ENCODE results near the gene PPIAL4G. TPM values are rescaled to one million over a fixed set of nuclear protein-coding genes. Genes with fewer than 3 reads are reported as not detected.
"Not testable (repeated sequence)": the region's sequence is repeated elsewhere in the genome, so short reads cannot be mapped to it uniquely, and the experiment has no call there.

PPIAL4G gene
- polyA plus RNA-seq (2014; cell fraction: cytosol; rRNA removed), result not detected in 2 replicates
- not detected in 2 replicates for polyA plus RNA-seq (2014; cell fraction: nucleus; rRNA removed)

DNA sequence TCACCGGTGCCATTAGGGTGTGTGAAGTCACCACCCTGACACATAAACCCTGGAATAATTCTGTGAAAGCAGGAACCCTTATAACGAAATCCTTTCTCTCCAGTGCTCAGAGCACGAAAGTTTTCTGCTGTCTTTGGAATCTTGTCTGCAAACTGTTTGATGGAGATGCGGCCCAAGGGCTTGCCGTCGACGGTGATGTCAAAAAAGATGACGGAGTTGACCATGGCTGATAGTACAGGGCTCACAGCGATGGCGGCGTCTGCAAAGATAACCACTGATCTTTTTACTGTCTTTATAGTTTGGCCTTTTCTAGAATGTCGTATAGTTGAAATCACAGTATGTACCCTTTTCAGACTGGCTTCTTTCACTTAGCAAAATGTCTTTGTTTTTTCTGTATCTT is at the start of gene PPIAL4G:
PPIAL4G (minus strand) TSS at position 274 of the 400 bp plus-strand sequence; CDS start at position 224, 50 bp downstream.
- DNase-seq (ENCODE audit: low spot score), result not testable (repeated sequence)

DNA sequence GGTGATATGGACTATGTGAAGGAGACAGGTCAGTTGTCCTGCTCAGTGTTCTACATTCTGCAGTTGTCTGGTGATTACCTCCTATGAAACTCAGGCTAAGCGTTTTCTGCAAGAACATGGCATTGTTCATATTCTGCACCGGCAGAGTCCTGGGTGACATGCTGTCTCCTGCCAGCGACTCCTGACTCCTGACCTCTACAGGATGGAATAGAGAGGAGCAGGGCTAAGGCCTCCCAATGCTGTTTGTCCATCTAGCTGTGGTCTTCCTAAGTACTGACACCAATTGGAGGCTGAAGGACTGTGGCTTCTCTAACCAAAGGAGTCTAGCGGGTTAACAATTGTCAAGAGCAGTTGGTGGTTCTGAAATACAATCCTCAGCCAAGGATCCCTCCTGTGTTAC is 49.1 kb upstream of the PPIAL4G start:
- not testable (repeated sequence) for DNase-seq (ENCODE audit: low spot score)

DNA sequence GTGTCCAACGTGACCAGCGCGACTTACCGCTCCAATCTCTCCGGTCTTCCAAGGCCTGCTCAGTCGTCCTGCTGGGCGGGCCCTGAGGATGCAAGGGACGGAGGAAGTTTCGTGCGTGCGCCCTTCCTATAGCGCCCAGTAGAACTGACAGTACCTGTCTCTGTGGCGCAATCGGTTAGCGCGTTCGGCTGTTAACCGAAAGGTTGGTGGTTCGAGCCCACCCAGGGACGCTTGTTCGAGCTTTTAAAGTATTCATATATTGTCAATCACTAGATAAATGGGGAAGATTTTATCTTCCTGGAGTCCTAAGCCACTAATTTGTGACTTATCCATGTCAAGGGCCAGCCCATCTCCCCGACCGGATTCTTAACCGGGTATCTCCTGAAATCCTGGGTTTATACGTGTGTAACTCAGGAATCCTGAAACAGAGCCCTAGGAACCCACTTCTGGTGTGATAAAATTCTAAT is 46.0 kb upstream of the PPIAL4G start:
- not testable (repeated sequence) for DNase-seq (ENCODE audit: low spot score)

DNA sequence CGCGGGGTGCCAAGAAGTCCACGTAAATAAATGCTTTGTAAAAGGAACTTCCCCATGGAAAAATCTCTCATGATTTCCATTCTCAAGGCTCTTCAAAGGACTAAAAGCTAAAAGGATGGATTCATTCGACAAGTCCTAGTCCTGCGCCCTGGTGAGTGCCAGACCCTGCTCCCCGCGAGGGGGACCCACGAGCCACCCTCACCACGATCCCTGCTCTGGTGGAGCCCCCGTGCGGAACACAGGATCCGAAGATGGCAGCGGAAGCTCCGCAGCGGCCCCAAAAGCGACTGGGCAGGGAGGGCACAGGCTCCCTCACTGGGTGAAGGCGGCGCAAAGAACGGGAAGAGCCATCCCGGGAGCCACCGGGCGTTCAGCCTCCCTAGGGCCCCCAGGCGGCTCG is 45.5 kb upstream of the PPIAL4G start:
- not testable (repeated sequence) for DNase-seq (ENCODE audit: low spot score)

DNA sequence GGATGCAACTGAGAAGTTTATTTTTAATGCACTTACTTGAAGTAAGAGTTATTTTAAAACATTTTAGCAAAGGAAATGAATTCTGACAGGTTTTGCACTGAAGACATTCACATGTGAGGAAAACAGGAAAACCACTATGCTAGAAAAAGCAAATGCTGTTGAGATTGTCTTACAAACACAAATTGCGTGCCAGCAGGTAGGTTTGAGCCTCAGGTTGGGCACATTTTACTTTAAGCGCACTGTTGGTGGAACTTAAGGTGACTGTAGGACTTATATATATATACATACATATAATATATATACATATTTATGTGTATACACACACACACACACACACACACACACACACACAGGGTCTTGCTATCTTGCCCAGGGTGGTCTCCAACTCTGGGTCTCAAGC is 43.5 kb upstream of the PPIAL4G start:
- not testable (repeated sequence) for DNase-seq (ENCODE audit: low spot score)

DNA sequence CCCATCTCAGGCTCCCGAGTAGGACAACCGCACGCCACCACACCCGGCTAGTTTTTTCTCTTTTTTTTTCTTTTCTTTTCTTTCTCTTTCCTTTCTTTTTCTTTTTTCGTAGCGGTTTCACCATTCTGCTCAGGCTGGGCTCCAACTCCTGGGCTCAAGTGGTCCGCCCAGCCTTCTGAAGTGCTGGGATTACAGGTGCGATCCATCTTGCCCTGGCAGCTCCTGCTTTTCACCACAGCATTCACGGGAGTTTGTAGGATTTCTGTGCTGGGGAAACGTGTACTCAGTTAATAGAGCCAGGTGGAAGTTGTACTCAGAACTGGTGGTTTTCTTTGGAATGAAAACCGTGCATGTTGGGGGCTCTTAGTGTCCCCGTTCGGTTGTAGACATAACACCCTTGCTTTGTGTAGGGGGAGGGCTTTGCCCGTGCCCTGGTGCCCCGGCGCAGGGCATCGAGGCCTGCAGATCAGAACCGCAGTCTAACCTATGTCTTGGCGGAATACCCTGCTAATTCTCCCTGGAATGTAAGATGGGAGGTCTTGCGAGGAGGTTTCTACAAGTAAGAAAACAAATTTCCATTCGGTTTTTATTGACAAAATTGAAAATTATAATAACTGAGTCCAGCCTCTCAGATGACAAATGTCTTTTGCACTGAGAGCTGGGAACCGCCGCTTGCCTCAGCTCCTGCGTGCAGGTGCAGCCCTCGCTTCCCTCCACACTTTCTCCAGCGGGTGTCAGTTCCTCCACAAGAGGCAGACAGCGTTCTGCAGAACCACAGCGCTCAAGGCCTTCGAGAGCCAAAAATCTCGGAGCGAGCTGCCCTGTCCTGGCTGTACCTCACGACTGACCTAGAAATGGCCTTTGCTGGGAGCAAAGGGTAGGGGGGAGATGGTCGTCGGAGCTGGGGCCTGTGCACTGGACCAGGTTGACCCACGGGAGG is 40.4 kb upstream of the PPIAL4G start:
- not testable (repeated sequence) for DNase-seq (ENCODE audit: low spot score)

DNA sequence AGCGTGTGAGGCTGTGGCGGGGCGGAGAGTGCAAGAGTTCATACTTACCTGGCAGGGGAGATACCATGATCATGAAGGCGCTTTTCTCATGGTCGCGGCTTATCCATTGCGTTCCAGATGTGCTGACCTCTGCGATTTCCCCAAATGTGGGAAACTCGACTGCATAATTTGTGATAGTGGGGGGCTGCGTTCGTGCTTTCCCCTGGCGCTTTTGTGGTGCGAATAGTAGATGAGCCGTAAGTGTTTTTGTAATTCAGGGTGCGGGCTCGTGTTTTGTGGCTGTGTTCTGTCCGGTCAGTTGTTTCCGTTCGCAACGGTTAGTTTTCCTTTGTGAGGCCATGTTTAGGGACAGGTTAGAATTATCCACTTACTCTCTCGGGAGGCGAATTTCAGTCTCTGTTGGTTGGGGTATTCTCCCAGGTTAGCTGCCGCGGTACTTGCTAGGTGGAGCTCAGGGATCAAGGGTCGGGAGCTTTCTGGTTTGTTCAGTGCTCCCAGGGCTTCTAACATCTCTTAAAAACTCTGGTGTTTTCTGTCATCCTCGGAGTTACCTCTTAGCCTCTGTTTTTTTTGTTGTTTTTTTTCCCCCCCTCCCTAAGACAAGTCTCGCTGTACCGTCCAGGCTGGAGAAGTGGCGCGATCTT is 39.6 kb upstream of the PPIAL4G start:
- peak; percentile 77 for DNase-seq (ENCODE audit: low spot score)

DNA sequence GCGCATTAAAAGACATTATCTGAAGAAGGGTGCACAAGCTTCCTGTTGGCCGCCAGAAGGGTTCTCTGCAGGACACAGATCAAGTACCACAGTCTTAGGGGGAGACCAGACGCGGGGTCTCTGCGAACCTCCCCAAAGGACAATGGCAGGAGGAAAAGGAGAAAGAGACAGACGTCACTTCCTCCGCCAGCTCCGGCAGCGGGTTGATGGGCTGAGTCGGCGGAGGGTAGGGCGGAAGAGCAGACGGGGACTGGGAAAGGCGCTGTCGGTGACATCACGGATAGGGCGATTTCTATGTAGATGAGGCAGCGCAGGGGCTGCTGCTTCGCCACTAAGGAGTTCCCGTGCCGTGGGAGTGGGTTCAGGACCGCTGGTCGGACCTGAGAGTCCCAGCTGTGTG is 39.0 kb upstream of the PPIAL4G start:
- DNase-seq (ENCODE audit: low spot score), result peak; percentile 60

DNA sequence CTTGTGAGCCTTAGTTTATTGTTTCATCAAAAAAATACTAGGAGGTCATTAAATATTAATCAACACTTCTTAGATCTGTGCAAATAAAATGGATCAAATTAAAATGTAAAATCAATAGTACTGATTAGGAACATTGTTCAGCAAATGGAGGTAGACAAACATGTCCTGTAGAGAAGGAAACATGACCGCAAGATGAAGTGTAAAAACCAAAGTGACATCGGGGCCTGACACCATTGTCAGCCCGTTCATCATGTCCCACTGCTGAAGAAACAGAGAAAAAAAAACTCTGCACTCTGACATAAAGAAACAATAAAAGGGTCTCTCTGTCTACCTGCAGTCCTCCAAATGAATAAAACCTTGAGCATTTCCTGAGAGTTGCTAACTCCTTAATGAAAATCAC is 31.2 kb upstream of the PPIAL4G start:
- DNase-seq (ENCODE audit: low spot score), result not testable (repeated sequence)

DNA sequence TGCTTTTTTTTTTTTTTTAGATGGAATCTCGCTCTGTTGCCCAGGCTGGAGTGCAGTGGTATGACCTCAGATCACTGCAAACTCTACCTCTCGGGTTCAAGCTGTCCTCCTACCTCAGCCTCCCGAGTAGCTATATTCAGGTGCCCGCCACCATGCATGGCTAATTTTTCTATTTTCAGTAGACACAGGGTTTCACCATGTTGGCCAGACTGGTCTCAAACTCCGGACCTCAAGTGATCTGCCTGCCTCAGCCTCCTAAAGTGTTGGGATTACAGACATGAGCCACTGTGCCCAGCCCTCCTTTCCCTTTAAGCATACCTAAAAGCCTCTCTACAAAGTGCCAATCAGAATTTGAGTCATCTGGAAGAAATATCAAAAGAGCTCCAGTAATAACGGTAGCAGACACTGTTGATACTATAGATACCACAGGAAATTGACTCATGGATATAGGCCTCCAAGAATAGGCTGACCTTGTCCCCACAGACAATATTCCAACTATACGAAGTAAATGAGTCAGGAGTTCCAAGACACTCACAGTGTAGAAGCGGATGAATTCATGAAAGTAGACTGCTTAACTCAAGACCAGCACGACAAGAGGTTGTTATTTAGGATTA is 29.6 kb upstream of the PPIAL4G start:
- not testable (repeated sequence) for DNase-seq (ENCODE audit: low spot score)

DNA sequence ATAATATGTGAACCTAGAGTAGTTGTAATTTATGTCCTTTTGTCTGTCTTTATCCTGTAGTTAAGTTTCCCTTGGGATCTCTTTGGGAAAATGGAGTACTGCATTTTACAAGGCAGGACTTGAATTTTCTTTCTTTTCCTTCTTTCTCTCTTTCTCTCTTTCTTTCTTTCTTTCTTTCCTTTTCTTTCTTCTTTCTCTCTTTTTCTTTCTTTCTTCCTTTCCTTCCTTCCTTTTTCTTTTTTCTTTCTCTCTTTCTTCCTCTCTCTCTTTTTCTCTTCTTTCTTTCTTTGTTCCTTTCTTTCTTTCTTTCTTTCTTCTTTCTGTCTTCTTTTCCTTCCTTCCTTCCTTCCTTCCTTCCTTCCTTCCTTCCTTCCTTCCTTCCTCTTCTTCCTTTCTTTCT is 10.8 kb upstream of the PPIAL4G start:
- DNase-seq (ENCODE audit: low spot score), result not testable (repeated sequence)

DNA sequence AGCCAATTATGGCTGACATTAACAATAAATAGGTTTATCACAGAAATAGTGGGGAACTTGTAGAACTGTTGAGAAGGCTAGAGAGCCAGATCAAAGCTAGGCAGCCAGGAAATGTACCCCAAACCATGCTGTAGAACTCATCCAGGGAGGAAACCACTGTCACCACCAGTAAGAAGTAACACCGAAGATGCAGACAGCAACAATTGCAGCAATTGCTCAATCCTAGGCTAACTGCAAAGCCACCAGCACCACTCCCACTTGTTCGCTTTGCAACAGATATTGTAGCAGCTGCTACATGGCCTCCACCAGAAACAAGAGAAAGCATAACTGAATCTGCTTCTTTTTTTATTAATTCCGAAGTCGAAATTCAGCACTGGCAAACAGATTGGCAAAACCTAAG is 2.0 kb downstream of the PPIAL4G start:
- DNase-seq (ENCODE audit: low spot score), result not testable (repeated sequence)

DNA sequence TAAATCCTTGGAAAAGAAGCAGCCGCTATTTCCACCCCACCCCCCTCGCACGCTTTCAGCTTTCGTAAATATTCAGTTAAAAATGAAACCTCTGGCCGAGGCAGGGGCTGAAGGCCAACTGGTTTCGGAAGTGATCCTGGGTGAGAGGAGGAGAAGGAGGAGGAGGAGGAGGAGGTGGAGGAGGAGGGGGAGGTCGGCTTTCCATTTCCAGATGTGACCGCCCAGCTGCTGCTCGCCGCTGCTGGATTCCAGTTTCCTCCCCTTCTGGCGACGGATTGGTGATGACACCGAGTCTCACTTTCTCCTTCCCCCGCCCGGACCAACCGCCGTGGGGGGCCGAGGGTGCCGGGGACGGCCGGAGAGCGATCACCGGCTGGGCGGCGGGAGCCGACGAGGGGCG is 23.4 kb downstream of the PPIAL4G start:
- not testable (repeated sequence) for DNase-seq (ENCODE audit: low spot score)

DNA sequence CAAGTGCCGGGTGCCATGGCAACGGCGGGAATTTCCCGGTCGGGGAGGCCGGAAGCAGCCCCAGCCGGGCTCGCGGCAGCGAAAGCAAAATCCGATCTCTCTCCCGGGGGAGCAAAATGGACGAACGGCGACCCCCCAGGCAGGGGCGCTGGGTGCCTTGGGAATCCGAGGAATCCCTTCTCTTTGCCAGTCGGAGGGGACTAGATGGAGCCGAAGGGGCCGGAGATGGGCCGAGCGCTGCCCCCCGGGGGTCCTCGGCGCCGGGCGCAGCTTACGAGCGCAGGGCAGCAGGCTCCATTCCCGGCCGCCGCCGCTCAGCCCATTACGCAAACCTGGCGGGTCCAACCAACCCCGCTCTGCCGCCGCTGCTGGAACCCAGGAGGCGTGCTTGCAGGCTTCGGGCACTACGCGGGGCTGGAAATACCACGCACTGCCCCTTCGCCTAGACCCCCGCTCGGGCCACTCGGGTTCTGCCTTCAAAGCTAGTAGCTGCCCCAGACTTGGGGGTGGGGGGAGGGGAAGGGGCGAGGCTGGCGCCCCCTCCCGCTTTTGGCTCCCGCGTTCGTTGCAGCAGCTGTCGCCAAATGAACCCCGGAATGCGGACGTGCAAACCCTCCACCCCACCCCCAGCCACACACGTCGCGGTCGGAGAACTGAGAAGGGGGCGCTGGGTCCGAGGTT is 24.1 kb downstream of the PPIAL4G start:
- DNase-seq (ENCODE audit: low spot score), result not testable (repeated sequence)

DNA sequence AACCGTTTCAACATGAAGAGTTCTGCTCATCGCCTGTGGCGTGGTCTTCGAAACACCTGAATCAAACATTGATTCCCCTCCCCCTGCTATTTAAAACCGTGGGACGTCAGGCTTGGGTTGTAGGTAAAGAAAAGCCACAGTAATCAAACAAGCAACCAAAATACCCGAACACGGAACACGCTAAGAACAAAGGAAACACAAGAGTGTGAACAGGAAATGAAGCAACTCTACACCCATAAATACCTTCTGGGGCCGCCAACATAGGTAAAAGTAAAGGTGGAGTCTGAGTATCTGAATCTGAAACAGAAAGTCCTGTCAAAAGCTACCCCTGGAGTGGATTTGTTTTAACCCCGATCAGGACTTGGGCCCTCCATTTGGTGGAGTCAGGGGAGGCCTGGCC is 24.7 kb downstream of the PPIAL4G start:
- DNase-seq (ENCODE audit: low spot score), result not testable (repeated sequence)

DNA sequence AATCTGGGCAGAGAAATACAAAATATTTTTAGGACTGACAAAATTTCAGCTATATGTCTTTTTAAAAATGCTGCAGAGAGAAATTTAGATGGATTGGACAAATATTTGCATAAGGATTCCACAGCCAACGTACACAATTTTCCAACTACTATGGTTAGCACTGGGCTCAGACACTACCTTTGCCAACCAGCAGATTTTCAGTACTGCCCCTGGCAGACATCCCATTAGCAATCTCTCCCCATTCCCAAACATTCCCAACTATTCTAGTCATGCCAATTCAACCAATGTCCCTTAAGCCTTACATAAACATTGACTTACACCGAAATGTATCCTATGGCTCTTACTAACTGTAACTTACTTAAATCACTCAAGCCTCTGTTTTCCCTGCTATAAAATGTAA is 30.3 kb downstream of the PPIAL4G start:
- not testable (repeated sequence) for DNase-seq (ENCODE audit: low spot score)

DNA sequence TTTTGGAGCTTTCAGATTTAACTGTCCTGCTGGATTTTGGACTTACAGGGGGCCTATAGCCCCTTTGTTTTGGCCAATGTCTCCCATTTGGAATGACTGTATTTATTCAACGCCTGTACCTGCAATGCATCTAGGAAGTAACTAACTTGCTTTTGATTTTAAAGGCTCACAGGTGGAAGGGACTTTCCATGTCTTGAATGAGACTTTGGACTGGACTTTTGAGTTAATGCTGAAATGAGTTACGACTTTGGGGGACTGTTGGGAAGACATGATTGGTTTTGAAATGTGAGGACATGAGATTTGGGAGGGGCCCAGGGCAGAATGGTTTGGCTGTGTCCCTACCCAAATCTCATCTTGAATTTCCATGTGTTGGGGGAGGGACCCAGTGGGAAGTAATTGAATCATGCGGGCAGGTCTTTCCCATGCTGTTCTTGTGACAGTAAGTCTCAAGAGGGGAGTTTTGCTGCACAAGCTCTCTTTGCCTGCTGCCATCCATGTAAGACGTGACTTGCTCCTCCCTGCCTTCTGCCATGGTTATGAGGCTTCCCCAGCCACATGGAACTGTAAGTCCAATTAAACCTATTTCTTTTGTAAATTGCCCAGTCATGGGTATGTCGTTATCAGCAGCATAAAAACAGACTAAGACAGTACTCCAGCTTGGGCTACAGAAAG is 43.3 kb downstream of the PPIAL4G start:
- DNase-seq (ENCODE audit: low spot score), result not testable (repeated sequence)

DNA sequence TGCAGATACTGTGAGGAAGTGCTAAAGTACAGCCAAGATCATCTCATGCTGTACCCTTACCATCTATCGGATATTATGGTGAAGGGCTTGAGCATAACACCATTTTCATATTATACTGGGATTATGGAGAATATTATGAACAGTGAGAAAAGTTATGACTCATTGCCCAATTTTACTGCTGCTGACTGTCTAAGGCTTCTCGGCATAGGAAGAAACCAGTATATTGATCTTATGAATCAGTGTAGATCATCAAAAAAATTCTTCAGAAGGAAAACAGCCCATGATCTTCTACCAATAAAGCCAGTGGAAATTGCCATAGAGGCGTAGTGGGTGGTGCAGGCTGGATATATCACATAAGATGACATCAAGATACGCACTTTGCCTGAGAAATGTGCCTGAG is 47.7 kb downstream of the PPIAL4G start:
- no peak for DNase-seq (ENCODE audit: low spot score)

DNA sequence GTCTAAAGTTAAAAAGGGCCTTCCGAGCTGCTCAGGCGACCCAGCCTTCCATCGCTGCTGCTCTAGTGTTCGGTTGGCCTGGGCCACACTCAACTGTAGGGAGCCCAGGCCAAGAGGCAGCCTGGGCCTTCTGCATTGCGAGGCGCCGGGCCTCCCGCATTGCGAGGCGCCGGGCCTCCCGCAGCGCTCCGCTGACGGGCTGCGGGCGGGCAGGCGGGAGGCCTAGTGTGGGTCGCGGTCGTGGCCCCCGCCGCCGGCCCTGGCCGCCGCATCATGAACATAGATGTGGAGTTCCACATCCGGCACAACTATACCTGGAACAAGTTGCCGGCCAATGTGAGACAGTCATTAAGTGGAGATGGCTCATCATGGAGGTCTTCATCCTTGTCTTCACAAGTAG is 48.3 kb downstream of the PPIAL4G start:
- no peak for DNase-seq (ENCODE audit: low spot score)

DNA sequence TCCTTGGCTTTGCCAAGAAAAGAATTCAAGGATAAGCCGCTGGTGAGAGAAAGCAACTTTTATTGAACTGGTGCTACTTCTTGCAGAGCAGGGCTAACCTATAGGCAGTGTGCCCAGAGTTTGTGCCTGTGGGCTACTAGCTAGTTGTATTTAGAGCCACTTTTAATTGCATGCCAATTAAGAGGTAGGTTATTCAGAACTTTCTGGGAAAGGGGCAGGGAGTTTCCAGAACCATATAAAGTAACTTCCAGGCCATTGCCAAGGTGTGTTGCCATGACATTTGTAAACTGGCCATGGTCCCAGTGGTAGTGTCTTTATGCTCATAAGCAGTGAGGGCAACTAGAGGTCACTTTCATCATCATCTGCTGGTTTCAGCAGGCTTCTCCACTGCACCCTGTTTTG is 50.2 kb downstream of the PPIAL4G start:
- not testable (repeated sequence) for DNase-seq (ENCODE audit: low spot score)
